Astrocyte (in vitro differentiated cells and primary cell): Measurements from ENCODE around the gene RPS6KA2.

Source experiments
- CTCF ChIP-seq: IDR thresholded peaks from 2 replicates; pipeline ENCODE4 v1.5.1; 2011; ENCODE audit warnings: low read depth, mild to moderate bottlenecking, inconsistent platforms, low read length, moderate library complexity; ENCODE audit not compliant: insufficient read depth
- EZH2 ChIP-seq: IDR thresholded peaks from 2 replicates; pipeline ENCODE4 v1.6.1; 2012; ENCODE audit warnings: mild to moderate bottlenecking, low read length, inconsistent platforms; ENCODE audit not compliant: insufficient read depth

- no peak for TF ChIP-seq CTCF
- no peak for TF ChIP-seq EZH2
Observed at GRCh38 chr6:166570929-166571713, 55.9 kb downstream of the RPS6KA2 start.
